GM21515 (cell line): ENCODE measurements around the gene POTEG.
"Not testable (repeated sequence)": the region's sequence is repeated elsewhere in the genome, so short reads cannot be mapped to it uniquely, and the experiment has no call there.

Source experiments
- ATAC-seq: cut with Tn5 transposase; IDR thresholded peaks from one replicate; pipeline ENCODE4 v1.9.1; 2021; ENCODE audit not compliant: unreplicated experiment

POTEG gene

GRCh38 chr14:19434241-19434640, at the start of gene POTEG:
TSS of gene POTEG (minus strand) at chr14:19434341. CDS start at chr14:19434289, 52 bp downstream.
- ATAC-seq = not testable (repeated sequence)

GRCh38 chr14:19482093-19482492, 48.0 kb upstream of the POTEG start:
- not testable (repeated sequence) for ATAC-seq

GRCh38 chr14:19481421-19481820, 47.3 kb upstream of the POTEG start:
- ATAC-seq = not testable (repeated sequence)

GRCh38 chr14:19480491-19480890, 46.4 kb upstream of the POTEG start:
- not testable (repeated sequence) for ATAC-seq

GRCh38 chr14:19445761-19446160, 11.6 kb upstream of the POTEG start:
- not testable (repeated sequence) for ATAC-seq

GRCh38 chr14:19439826-19440225, 5.7 kb upstream of the POTEG start:
- not testable (repeated sequence) for ATAC-seq

- ATAC-seq = not testable (repeated sequence)
Observed at GRCh38 chr14:19439219-19439618, 5.1 kb upstream of the POTEG start.

GRCh38 chr14:19437126-19437443, 2.9 kb upstream of the POTEG start:
- ATAC-seq = not testable (repeated sequence)

- ATAC-seq = not testable (repeated sequence)
Observed at GRCh38 chr14:19436311-19437125, 2.4 kb upstream of the POTEG start.

- ATAC-seq = not testable (repeated sequence)
Observed at GRCh38 chr14:19435852-19436251, 1.7 kb upstream of the POTEG start.

GRCh38 chr14:19434891-19435290, 750 bp upstream of the POTEG start:
- ATAC-seq = not testable (repeated sequence)

GRCh38 chr14:19433765-19434164, 376 bp downstream of the POTEG start:
- ATAC-seq = not testable (repeated sequence)

- not testable (repeated sequence) for ATAC-seq
Observed at GRCh38 chr14:19408519-19408918, 25.6 kb downstream of the POTEG start.

GRCh38 chr14:19402097-19402496, 32.0 kb downstream of the POTEG start:
- not testable (repeated sequence) for ATAC-seq

- not testable (repeated sequence) for ATAC-seq
Observed at GRCh38 chr14:19394727-19395126, 39.4 kb downstream of the POTEG start.

GRCh38 chr14:19390230-19390629, 43.9 kb downstream of the POTEG start:
- ATAC-seq = not testable (repeated sequence)

GRCh38 chr14:19388741-19389140, 45.4 kb downstream of the POTEG start:
- ATAC-seq = not testable (repeated sequence)

GRCh38 chr14:19386996-19387395, 47.1 kb downstream of the POTEG start:
- ATAC-seq = not testable (repeated sequence)

GRCh38 chr14:19386309-19386708, 47.8 kb downstream of the POTEG start:
- ATAC-seq = not testable (repeated sequence)

GRCh38 chr14:19384088-19384781, 49.9 kb downstream of the POTEG start:
- not testable (repeated sequence) for ATAC-seq

- not testable (repeated sequence) for ATAC-seq
Observed at GRCh38 chr14:19383008-19383584, 51.0 kb downstream of the POTEG start.

- ATAC-seq = not testable (repeated sequence)
Observed at GRCh38 chr14:19380137-19380536, 54.0 kb downstream of the POTEG start.
